Cardiac muscle cell (in vitro differentiated cells and primary cell): Measurements from ENCODE around the gene ZNF446. TPM values are rescaled to one million over a fixed set of nuclear protein-coding genes. Genes with fewer than 3 reads are reported as not detected.
"Not testable (repeated sequence)": the region's sequence is repeated elsewhere in the genome, so short reads cannot be mapped to it uniquely, and the experiment has no call there.

Source experiments
- DNase-seq, 2 donors: peaks; one replicate each; pipeline versions ENCODE4 v3.0.0 to v3.0.0-alpha.2; 2010 to 2017; ENCODE audit warnings: low read depth in 1 of 2, low spot score in 1 of 2
- H3K27ac ChIP-seq: fragments of 200-600 bp; sonication (generic); 2 replicates; pipeline ENCODE4 v1.5.1; 2016
- H3K27me3 ChIP-seq: fragments of 200-600 bp; sonication (generic); 2 replicates; pipeline ENCODE4 v1.6.0; 2016; ENCODE audit warnings: control low read depth
- H3K36me3 ChIP-seq: fragments of 200-600 bp; sonication (generic); 2 replicates; pipeline ENCODE4 v1.5.1; 2016; ENCODE audit warnings: control low read depth
- H3K4me1 ChIP-seq: fragments of 200-600 bp; sonication (generic); 2 replicates; pipeline ENCODE4 v1.8.1; 2017; ENCODE audit warnings: low read depth, mild to moderate bottlenecking, mixed run types
- H3K4me3 ChIP-seq: fragments of 200-600 bp; sonication (generic); 2 replicates; pipeline ENCODE4 v1.5.1; 2016; ENCODE audit warnings: mild to moderate bottlenecking
- H3K9me3 ChIP-seq: fragments of 200-600 bp; sonication (generic); 2 replicates; pipeline ENCODE4 v1.5.1; 2017; ENCODE audit warnings: low read depth, mild to moderate bottlenecking, control low read depth
- CTCF ChIP-seq: IDR thresholded peaks from 2 replicates; pipeline ENCODE4 v1.5.1; 2012; ENCODE audit warnings: low read depth, mild to moderate bottlenecking, low read length
- polyA plus RNA-seq: library from polyadenylated mRNA; unstranded; fragments of >200 nt; fragmentation: Nextera tagmentation; extraction: Ambion mirVana; gene quantifications from 2 replicates; pipeline ENCODE4 v1.2.1, GENCODE V29; 2016
- total RNA-seq: library from RNA; depleted of rRNA; stranded (reverse); fragments of >200 nt; gene quantifications from 2 replicates; pipeline ENCODE4 v1.2.3, GENCODE V29; 2016

The ZNF446 gene
- total and polyA plus RNA-seq, 2 experiments from 2014 or later, result 16.3 to 41.1 TPM

GRCh38 chr19:58468216-58468839 lies 7.8 kb upstream of the ZNF446 start:
- TF ChIP-seq CTCF, result no peak
- H3K4me3 ChIP-seq, result no peak overlapping the region
- H3K4me1 ChIP-seq, result no peaks in the 10 kb centered on the region
- H3K9me3 ChIP-seq, result no peaks in the 10 kb centered on the region
- peaks cover 12% of the 10 kb centered on the region for H3K36me3 ChIP-seq
- no peaks in the 10 kb centered on the region for H3K27me3 ChIP-seq
- no peak for DNase-seq
- no peak overlapping the region for H3K27ac ChIP-seq

GRCh38 chr19:58469241-58470013 lies 6.7 kb upstream of the ZNF446 start:
- Histone ChIP-seq H3K36me3 (peaks cover 12% of the 10 kb centered on the region), H3K27me3 (no peaks in the 10 kb centered on the region), H3K4me3 (no peak overlapping the region), H3K9me3 (no peaks in the 10 kb centered on the region), H3K4me1 (no peaks in the 10 kb centered on the region), H3K27ac (no peak overlapping the region)
- DNase-seq, result no peak
- TF ChIP-seq CTCF, result no peak

DNA sequence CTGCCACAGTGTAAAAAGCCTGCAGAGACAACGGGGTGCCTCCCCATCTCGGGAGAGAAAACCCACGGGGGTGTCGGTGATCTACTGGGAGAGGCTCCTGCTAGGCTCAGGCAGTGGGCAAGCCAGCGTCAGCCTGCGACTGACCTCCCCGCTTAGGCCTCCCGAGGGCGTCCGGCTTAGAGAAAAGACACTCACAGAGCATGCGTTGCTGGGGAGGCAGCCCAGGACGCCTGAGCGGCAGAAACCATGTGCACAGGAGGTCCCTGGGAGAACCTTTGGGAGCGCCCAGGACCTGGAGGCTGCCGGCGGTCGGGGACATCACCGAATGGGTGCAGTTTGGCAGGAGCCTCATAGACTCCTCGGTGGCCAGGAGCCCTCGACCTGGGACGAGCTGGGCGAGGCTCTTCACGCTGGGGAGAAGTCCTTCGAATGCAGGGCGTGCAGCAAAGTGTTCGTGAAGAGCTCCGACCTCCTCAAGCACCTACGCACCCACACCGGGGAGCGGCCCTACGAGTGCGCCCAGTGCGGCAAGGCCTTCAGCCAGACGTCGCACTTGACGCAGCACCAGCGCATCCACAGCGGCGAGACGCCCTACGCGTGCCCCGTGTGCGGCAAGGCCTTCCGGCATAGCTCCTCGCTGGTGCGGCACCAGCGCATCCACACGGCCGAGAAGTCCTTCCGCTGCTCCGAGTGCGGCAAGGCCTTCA lies 5.2 kb upstream of the ZNF446 start:
- not testable (repeated sequence) for H3K27me3 ChIP-seq, DNase-seq, H3K4me3 ChIP-seq, H3K9me3 ChIP-seq, H3K4me1 ChIP-seq, H3K27ac ChIP-seq
- H3K36me3 ChIP-seq, result peaks cover 12% of the 10 kb centered on the region

- no peak for DNase-seq
- Histone ChIP-seq H3K36me3 (peaks cover 12% of the 10 kb centered on the region), H3K4me3 (no peak overlapping the region), H3K9me3 (no peaks in the 10 kb centered on the region), H3K4me1 (peaks cover 3% of the 10 kb centered on the region), H3K27ac (no peak overlapping the region), H3K27me3 (no peaks in the 10 kb centered on the region)
- TF ChIP-seq CTCF, result no peak
Measured at GRCh38 chr19:58471736-58472135, 4.4 kb upstream of the ZNF446 start.

- H3K27ac ChIP-seq, result no peak overlapping the region
- no peak overlapping the region for H3K4me3 ChIP-seq
- H3K9me3 ChIP-seq, result no peaks in the 10 kb centered on the region
- no peaks in the 10 kb centered on the region for H3K27me3 ChIP-seq
- no peak for DNase-seq
- H3K36me3 ChIP-seq, result peaks cover 12% of the 10 kb centered on the region
- H3K4me1 ChIP-seq, result peaks cover 10% of the 10 kb centered on the region
- TF ChIP-seq CTCF, result no peak
Measured at GRCh38 chr19:58473775-58474174, 2.4 kb upstream of the ZNF446 start.
